ENCODE measurements around the gene TAOK3. TPM values are rescaled to one million over a fixed set of nuclear protein-coding genes. Genes with fewer than 3 reads are reported as not detected.

TAOK3 gene
- total and polyA plus RNA-seq, 2 of the 8 experiments (the other 6 are each of a cell fraction or from before 2014, with no cell fraction given): 5.2 to 9.3 TPM

- Histone ChIP-seq H2AK5ac (ENCODE audit: low read depth, low read length) (no peak overlapping the region), H4K5ac (ENCODE audit: insufficient read length, low read depth, low read length) (no peak overlapping the region), H4K8ac (ENCODE audit: extremely low read depth, insufficient read depth, low read length) (no peak overlapping the region), H3K23me2 (ENCODE audit: low read depth, low read length) (no peaks in the 10 kb centered on the region), H2BK12ac (ENCODE audit: low read depth, low read length) (no peak overlapping the region), H3K18ac (ENCODE audit: extremely low read depth, low read length) (no peak overlapping the region), H3K79me2 (ENCODE audit: control insufficient read depth in 1 of 2, insufficient read depth in 2 of 2, low read length in 2 of 2) (no peaks in the 10 kb centered on the region; a peak in 1 of 4 replicates), H3K4me1 (replicated peaks in 1 of 4; ENCODE audit: control insufficient read depth in 3 of 4, insufficient read depth in 4 of 4, low read length in 3 of 4) (peaks cover 0 to 4% (median 0%) of the 10 kb centered on the region in 4 experiments; a peak in 2 of 7 replicates), H2BK20ac (ENCODE audit: low read length) (no peak overlapping the region), H2BK15ac (ENCODE audit: low read length) (no peak overlapping the region), H3K9me3 (ENCODE audit: insufficient read depth in 2 of 2, low read depth in 1 of 2, low read length in 1 of 2) (no peaks in the 10 kb centered on the region), H3K4me3 (ENCODE audit: extremely low read depth in 1 of 4, insufficient read depth in 2 of 4, low read depth in 3 of 4, low read length in 4 of 4) (no peak overlapping the region), H3K23ac (ENCODE audit: insufficient read length) (no peak overlapping the region), H3K4ac (replicated peaks; ENCODE audit: insufficient read length, low read depth, low read length) (no peak overlapping the region), H3K4me2 (ENCODE audit: insufficient read depth in 1 of 2, low read depth in 2 of 2, low read length in 2 of 2) (no peak overlapping the region), H4K20me1 (replicated peaks in 1 of 2; ENCODE audit: control insufficient read depth in 1 of 2, insufficient read depth in 2 of 2, low read length in 2 of 2) (no peaks in the 10 kb centered on the region), H3K14ac (ENCODE audit: insufficient read length) (no peak overlapping the region), H2BK5ac (ENCODE audit: low read depth, low read length) (no peak overlapping the region), H2BK120ac (replicated peaks; ENCODE audit: low read depth, low read length) (no peak overlapping the region), H3K27me3 (replicated peaks in 1 of 4; ENCODE audit: control insufficient read depth in 3 of 4, extremely low read depth in 1 of 4, insufficient read depth in 3 of 4, low read length in 3 of 4) (no peaks in the 10 kb centered on the region), H3K9ac (replicated peaks in 1 of 4; ENCODE audit: extremely low read depth in 1 of 4, low read depth in 3 of 4, low read length in 3 of 4) (no peak overlapping the region), H4K91ac (replicated peaks; ENCODE audit: insufficient read length, low read length) (no peak overlapping the region), H3K79me1 (ENCODE audit: low read depth, low read length) (no peaks in the 10 kb centered on the region), H3K36me3 (ENCODE audit: control insufficient read depth in 2 of 4, insufficient read depth in 4 of 4, low read length in 3 of 4) (no peaks in the 10 kb centered on the region), H2AFZ (ENCODE audit: low read length) (no peak overlapping the region), H3K56ac (replicated peaks; ENCODE audit: insufficient read length, low read depth, low read length) (no peak overlapping the region), H3K27ac (ENCODE audit: low read depth, low read length) (no peak overlapping the region)
- no peak for TF ChIP-seq CBX5 (IDR thresholded peaks at IDR 0.05; ENCODE audit: low read depth, low read length)
- TF ChIP-seq POLR2AphosphoS5 (IDR thresholded peaks at IDR 0.05; ENCODE audit: low read depth, low read length): no peak
- TF ChIP-seq JUN (IDR thresholded peaks at IDR 0.05; ENCODE audit: low read depth, low read length): no peak
- WGBS, 2 experiments (ENCODE audit: extremely low coverage in 1 of 2, insufficient coverage in 1 of 2, insufficient read length in 1 of 2, insufficient replicate concordance in 2 of 2, low coverage in 1 of 2, low lambda C conversion rate in 2 of 2, missing lambda C conversion rate in 1 of 2): 65% methylated on average over 1 of the region's 1 CpG; no CpG with 5 or more reads in 1 of the 2 experiments
- POLR2A ChIA-PET (ENCODE audit: partially characterized antibody): no interaction called here
- DNase-seq (ENCODE audit: low read depth in 1 of 2, low spot score in 2 of 2) (no peak), FAIRE-seq (peak; percentile 45)
- CTCF ChIA-PET (ENCODE audit: partially characterized antibody): interaction anchor here (0.7 to 1.7 kb wide), 3 partner anchors 10 to 45 kb away, joined by 3 to 7 read pairs (median 4); no protein-coding TSS in a partner anchor
Measured at GRCh38 chr12:118345355-118345754, 27.4 kb downstream of the TAOK3 start.
